ENCODE data around the gene NOTCH3. TPM values are rescaled to one million over a fixed set of nuclear protein-coding genes. Genes with fewer than 3 reads are reported as not detected.

NOTCH3 gene
- total and polyA plus RNA-seq, 2 donors from 2014 or later = 15.1 to 92.3 TPM

GRCh38 chr19:15161028-15161984 lies 39.5 kb downstream of the NOTCH3 start:
- H3K9ac ChIP-seq (ENCODE audit: low read length in 3 of 3) = no peak overlapping the region
- H3K27me3 ChIP-seq (ENCODE audit: control insufficient read depth, insufficient read depth, low read length) = no peaks in the 10 kb centered on the region
- intact Hi-C loops (cut with DNase I) = no loop called here
- H3K27ac ChIP-seq (ENCODE audit: low read depth in 2 of 2, low read length in 2 of 2) = no peak overlapping the region
- no peak for TF ChIP-seq CTCF (IDR thresholded peaks at IDR 0.05; ENCODE audit: borderline replicate concordance, extremely low read depth, insufficient read depth)
- DNase-seq (no peak), FAIRE-seq (no peak)
- H3K4me1 ChIP-seq (ENCODE audit: control insufficient read depth in 2 of 3, insufficient read depth in 2 of 3, low read depth in 1 of 3, low read length in 3 of 3) = no peaks in the 10 kb centered on the region
- no peak overlapping the region for H3K4me3 ChIP-seq (ENCODE audit: low read length in 3 of 3)
- peaks cover 0 to 22% (median 0%) of the 10 kb centered on the region in 3 donors for H3K9me3 ChIP-seq (ENCODE audit: control insufficient read depth in 2 of 3, insufficient read depth in 1 of 3, low read length in 3 of 3)
- peaks cover 6 to 14% (median 11%) of the 10 kb centered on the region in 3 donors for H3K36me3 ChIP-seq (ENCODE audit: control insufficient read depth in 2 of 3, insufficient read depth in 3 of 3, low read length in 3 of 3)

- H3K4me1 ChIP-seq (ENCODE audit: control insufficient read depth in 2 of 3, insufficient read depth in 2 of 3, low read depth in 1 of 3, low read length in 3 of 3) = no peaks in the 10 kb centered on the region
- no peaks in the 10 kb centered on the region for H3K27me3 ChIP-seq (ENCODE audit: control insufficient read depth, insufficient read depth, low read length)
- no peak overlapping the region for H3K4me3 ChIP-seq (ENCODE audit: low read length in 3 of 3)
- H3K36me3 ChIP-seq (ENCODE audit: control insufficient read depth in 2 of 3, insufficient read depth in 3 of 3, low read length in 3 of 3) = peaks cover 0 to 7% (median 5%) of the 10 kb centered on the region in 3 donors
- no peak for TF ChIP-seq CTCF (IDR thresholded peaks at IDR 0.05; ENCODE audit: borderline replicate concordance, extremely low read depth, insufficient read depth)
- H3K9me3 ChIP-seq (ENCODE audit: control insufficient read depth in 2 of 3, insufficient read depth in 1 of 3, low read length in 3 of 3) = peaks cover 0 to 11% (median 0%) of the 10 kb centered on the region in 3 donors
- FAIRE-seq = no peak
- no peak overlapping the region for H3K9ac ChIP-seq (ENCODE audit: low read length in 3 of 3)
- peak in 1 of 5 donors; percentile 13 for DNase-seq
- intact Hi-C loops (cut with DNase I) = no loop called here
- H3K27ac ChIP-seq (ENCODE audit: low read depth in 2 of 2, low read length in 2 of 2) = no peak overlapping the region
These were observed 41.5 kb downstream of the NOTCH3 start for GRCh38 chr19:15159251-15159650.

- Histone ChIP-seq H3K4me3 (ENCODE audit: low read length in 3 of 3) (no peak overlapping the region), H3K27me3 (ENCODE audit: control insufficient read depth, insufficient read depth, low read length) (no peaks in the 10 kb centered on the region), H3K27ac (ENCODE audit: low read depth in 2 of 2, low read length in 2 of 2) (no peak overlapping the region), H3K9me3 (ENCODE audit: control insufficient read depth in 2 of 3, insufficient read depth in 1 of 3, low read length in 3 of 3) (peaks cover 0 to 16% (median 0%) of the 10 kb centered on the region in 3 donors), H3K36me3 (ENCODE audit: control insufficient read depth in 2 of 3, insufficient read depth in 3 of 3, low read length in 3 of 3) (peaks cover 0 to 2% (median 0%) of the 10 kb centered on the region in 3 donors), H3K4me1 (ENCODE audit: control insufficient read depth in 2 of 3, insufficient read depth in 2 of 3, low read depth in 1 of 3, low read length in 3 of 3) (no peaks in the 10 kb centered on the region), H3K9ac (ENCODE audit: low read length in 3 of 3) (no peak overlapping the region)
- intact Hi-C loops (cut with DNase I) = no loop called here
- FAIRE-seq = no peak
- no peak for TF ChIP-seq CTCF (IDR thresholded peaks at IDR 0.05; ENCODE audit: borderline replicate concordance, extremely low read depth, insufficient read depth)
- no peak for DNase-seq
These were observed 44.4 kb downstream of the NOTCH3 start for GRCh38 chr19:15156391-15156790.

All from kidney (tissue), 14 donors.